PC-9 (cell line): ENCODE measurements around the gene ACAP2. TPM values are rescaled to one million over a fixed set of nuclear protein-coding genes. Genes with fewer than 3 reads are reported as not detected.

ENCODE experiments used
- BruUV-seq: library from RNA; stranded (reverse); fragments of 400-500 nt; replicated peaks from 2 replicates; lab custom pipeline; 2021; lab: Mats Ljungman, UMichigan
- CTCF ChIA-PET: fragments of 300-600 bp; sonication (Branson Sonifier 250); formaldehyde crosslinking; loops from one replicate; lab custom pipeline; 2022; ENCODE audit warnings: antibody characterized with exemption; lab: Charles Lee
- POLR2A ChIA-PET: fragments of 300-600 bp; sonication (Branson Sonifier 250); formaldehyde crosslinking; loops from one replicate; lab custom pipeline; 2022; ENCODE audit warnings: antibody characterized with exemption; ENCODE audit not compliant: unreplicated experiment; lab: Charles Lee
- DNase-seq, 2 experiments: peaks; one replicate each; pipeline versions ENCODE4 v3.0.0 to v3.0.0-alpha.2; 2015 to 2022; ENCODE audit warnings: mixed read lengths in 1 of 2
- H2AFZ ChIP-seq: fragments of 200-600 bp; sonication (generic); 2 replicates; pipeline ENCODE4 v1.8.1; 2017; ENCODE audit warnings: antibody characterized with exemption
- H3F3A ChIP-seq: fragments of 200-600 bp; sonication (generic); 2 replicates; pipeline ENCODE4 v1.8.1; 2017; ENCODE audit warnings: antibody characterized with exemption, mild to moderate bottlenecking, low read depth; ENCODE audit not compliant: insufficient read depth
- H3K27ac ChIP-seq: fragments of 200-600 bp; sonication (generic); 2 replicates; pipeline ENCODE4 v1.6.1; 2016; ENCODE audit warnings: mixed run types
- H3K27me3 ChIP-seq: fragments of 200-600 bp; sonication (generic); 2 replicates; pipeline ENCODE4 v1.6.1; 2016; ENCODE audit warnings: low read depth, mixed run types; ENCODE audit not compliant: insufficient read depth
- H3K36me3 ChIP-seq: fragments of 200-600 bp; sonication (generic); 2 replicates; pipeline ENCODE4 v1.6.1; 2016; ENCODE audit warnings: low read depth, mixed run types
- H3K4me1 ChIP-seq: fragments of 200-600 bp; sonication (generic); replicated peaks from 2 replicates; pipeline ENCODE4 v1.6.1; 2016; ENCODE audit warnings: mixed run types; ENCODE audit not compliant: insufficient read depth
- H3K4me2 ChIP-seq: fragments of 200-600 bp; sonication (generic); 2 replicates; pipeline ENCODE4 v1.6.1; 2017; ENCODE audit warnings: mixed run types
- H3K4me3 ChIP-seq: fragments of 200-600 bp; sonication (generic); 2 replicates; pipeline ENCODE4 v1.6.1; 2016; ENCODE audit warnings: mixed run types
- H3K79me2 ChIP-seq: fragments of 200-600 bp; sonication (generic); 2 replicates; pipeline ENCODE4 v1.6.1; 2017; ENCODE audit warnings: low read depth, mixed run types
- H3K9me2 ChIP-seq: fragments of 200-600 bp; sonication (generic); 2 replicates; pipeline ENCODE4 v1.8.1; 2017; ENCODE audit warnings: mild to moderate bottlenecking; ENCODE audit not compliant: insufficient read depth
- H3K9me3 ChIP-seq: fragments of 200-600 bp; sonication (generic); 2 replicates; pipeline ENCODE4 v1.8.1; 2016; ENCODE audit warnings: low read depth; ENCODE audit not compliant: insufficient read depth
- H4K20me1 ChIP-seq: fragments of 200-600 bp; sonication (generic); 2 replicates; pipeline ENCODE4 v1.8.1; 2017; ENCODE audit not compliant: insufficient read depth
- CTCF ChIP-seq: fragments of 200-600 bp; sonication (generic); conservative IDR thresholded peaks from 2 replicates; pipeline ENCODE4 v1.6.1; 2017; ENCODE audit warnings: mixed run types, antibody characterized with exemption, mild to moderate bottlenecking, moderate library complexity
- EZH2 ChIP-seq: fragments of 200-600 bp; sonication (generic); IDR thresholded peaks from 2 replicates; pipeline ENCODE4 v1.8.0; 2017; ENCODE audit warnings: antibody characterized with exemption, low read depth
- intact Hi-C: fragments of 100-400 bp; cut with micrococcal nuclease; formaldehyde crosslinking; loops from one replicate; pipeline ENCODE4 v1.10.0; 2022; ENCODE audit not compliant: unreplicated experiment
- total RNA-seq: library from RNA; stranded (reverse); gene quantifications from 2 replicates; pipeline ENCODE4 v1.2.3, GENCODE V29; 2021

The ACAP2 gene
- total RNA-seq, 1 experiment from 2014 or later = 67.9 TPM

- ChIA-PET POLR2A (interaction anchor here (0.5 to 0.7 kb wide), 2 partner anchors 53 to 173 kb away, joined by 4 to 8 read pairs; no protein-coding TSS in a partner anchor), CTCF (no interaction called here)
- no TSS peak for BruUV-seq
- DNase-seq = no peak
- Histone ChIP-seq H3K27me3 (no peaks in the 10 kb centered on the region), H3K4me1 (peaks cover 9% of the 10 kb centered on the region), H3K9me3 (no peaks in the 10 kb centered on the region), H3K9me2 (no peaks in the 10 kb centered on the region), H3F3A (peaks cover 7% of the 10 kb centered on the region), H3K36me3 (no peaks in the 10 kb centered on the region), H3K4me2 (no peak overlapping the region), H3K79me2 (peaks cover 13% of the 10 kb centered on the region), H2AFZ (peak overlapping the region; percentile 44; the same call in 1 of the 2 replicates), H3K27ac (no peak overlapping the region), H3K4me3 (no peak overlapping the region), H4K20me1 (peaks cover 2% of the 10 kb centered on the region)
- intact Hi-C loops = no loop called here
- TF ChIP-seq EZH2 = no peak
- TF ChIP-seq CTCF = no peak
Observed at GRCh38 chr3:195446359-195446758, 3.5 kb upstream of the ACAP2 start.

GRCh38 chr3:195445885-195446284 is 3.1 kb upstream of the ACAP2 start:
- peak overlapping the region; percentile 44 for H2AFZ ChIP-seq
- CTCF ChIA-PET = no interaction called here
- DNase-seq = no peak
- no TSS peak for BruUV-seq
- no peaks in the 10 kb centered on the region for H3K9me2 ChIP-seq
- H3K9me3 ChIP-seq = no peaks in the 10 kb centered on the region
- POLR2A ChIA-PET = no interaction called here
- H3K36me3 ChIP-seq = no peaks in the 10 kb centered on the region
- no peak overlapping the region for H3K4me3 ChIP-seq
- peaks cover 5% of the 10 kb centered on the region for H4K20me1 ChIP-seq
- intact Hi-C loops = no loop called here
- H3K79me2 ChIP-seq = peaks cover 18% of the 10 kb centered on the region
- TF ChIP-seq EZH2 (no peak), CTCF (no peak)
- H3F3A ChIP-seq = peaks cover 10% of the 10 kb centered on the region
- peaks cover 14% of the 10 kb centered on the region for H3K4me1 ChIP-seq
- no peaks in the 10 kb centered on the region for H3K27me3 ChIP-seq
- H3K4me2 ChIP-seq = no peak overlapping the region
- no peak overlapping the region for H3K27ac ChIP-seq

GRCh38 chr3:195443391-195443989 is 670 bp upstream of the ACAP2 start:
- H4K20me1 ChIP-seq = peaks cover 11% of the 10 kb centered on the region
- H3K4me3 ChIP-seq = peak overlapping the region; percentile 24; the same call in 1 of the 2 replicates
- CTCF ChIA-PET = interaction anchor here (0.5 to 1.2 kb wide), 2 partner anchors 28 to 172 kb away, joined by 4 to 5 read pairs; partner anchors contain the start of gene XXYLT1
- POLR2A ChIA-PET = interaction anchor here (0.6 to 0.7 kb wide), 4 partner anchors 21 to 917 kb away, joined by 4 to 16 read pairs (median 5); no protein-coding TSS in a partner anchor
- H3F3A ChIP-seq = peaks cover 17% of the 10 kb centered on the region
- no peak for DNase-seq
- TF ChIP-seq EZH2 (no peak), CTCF (no peak)
- peak overlapping the region; percentile 85 for H2AFZ ChIP-seq
- no peaks in the 10 kb centered on the region for H3K36me3 ChIP-seq
- intact Hi-C loops = loop anchor here (5.0 kb wide), 1 partner anchor 56 kb away; no protein-coding TSS in a partner anchor
- peaks cover 42% of the 10 kb centered on the region for H3K79me2 ChIP-seq
- no peaks in the 10 kb centered on the region for H3K9me3 ChIP-seq
- H3K4me2 ChIP-seq = peak overlapping the region; percentile 69
- no peaks in the 10 kb centered on the region for H3K27me3 ChIP-seq
- H3K27ac ChIP-seq = no peak overlapping the region
- H3K4me1 ChIP-seq = peaks cover 38% of the 10 kb centered on the region
- no peaks in the 10 kb centered on the region for H3K9me2 ChIP-seq
- TSS peak; percentile 80 for BruUV-seq
